M059J (cell line): ENCODE data around the gene KCNJ18. TPM values are rescaled to one million over a fixed set of nuclear protein-coding genes. Genes with fewer than 3 reads are reported as not detected.
"Not testable (repeated sequence)": the region's sequence is repeated elsewhere in the genome, so short reads cannot be mapped to it uniquely, and the experiment has no call there.

Experiments used
- DNase-seq: peaks from one replicate; pipeline ENCODE4 v3.0.0-alpha.2; 2012; ENCODE audit warnings: low read depth
- total RNA-seq: library from RNA; depleted of rRNA; stranded (reverse); fragments of >200 nt; shearing (Covaris generic); gene quantifications from 2 replicates; pipeline ENCODE4 v1.2.3, GENCODE V29; 2014

KCNJ18 gene
- total RNA-seq, 1 experiment from 2014 or later = not detected

- DNase-seq = not testable (repeated sequence)
Measured at GRCh38 chr17:21724216-21725006, 32.1 kb downstream of the KCNJ18 start.

GRCh38 chr17:21731076-21731475, 38.8 kb downstream of the KCNJ18 start:
- not testable (repeated sequence) for DNase-seq

- not testable (repeated sequence) for DNase-seq
Measured at GRCh38 chr17:21733931-21734330, 41.6 kb downstream of the KCNJ18 start.

GRCh38 chr17:21735814-21736213, 43.5 kb downstream of the KCNJ18 start:
- DNase-seq = not testable (repeated sequence)

- not testable (repeated sequence) for DNase-seq
Measured at GRCh38 chr17:21737015-21737580, 44.8 kb downstream of the KCNJ18 start.

- DNase-seq = not testable (repeated sequence)
Measured at GRCh38 chr17:21738241-21738640, 45.9 kb downstream of the KCNJ18 start.

GRCh38 chr17:21738877-21739474, 46.7 kb downstream of the KCNJ18 start:
- peak; percentile 14 for DNase-seq

GRCh38 chr17:21739485-21739884, 47.2 kb downstream of the KCNJ18 start:
- not testable (repeated sequence) for DNase-seq

- not testable (repeated sequence) for DNase-seq
Measured at GRCh38 chr17:21740836-21741235, 48.5 kb downstream of the KCNJ18 start.

GRCh38 chr17:21741520-21741919, 49.2 kb downstream of the KCNJ18 start:
- DNase-seq = not testable (repeated sequence)

GRCh38 chr17:21742326-21742725, 50.0 kb downstream of the KCNJ18 start:
- no peak for DNase-seq

GRCh38 chr17:21744151-21744550, 51.8 kb downstream of the KCNJ18 start:
- not testable (repeated sequence) for DNase-seq

- not testable (repeated sequence) for DNase-seq
Measured at GRCh38 chr17:21744621-21745020, 52.3 kb downstream of the KCNJ18 start.

- not testable (repeated sequence) for DNase-seq
Measured at GRCh38 chr17:21745385-21746054, 53.2 kb downstream of the KCNJ18 start.

- DNase-seq = not testable (repeated sequence)
Measured at GRCh38 chr17:21746415-21746814, 54.1 kb downstream of the KCNJ18 start.

GRCh38 chr17:21747195-21747915, 55.0 kb downstream of the KCNJ18 start:
- DNase-seq = not testable (repeated sequence)

GRCh38 chr17:21748686-21749085, 56.4 kb downstream of the KCNJ18 start:
- DNase-seq = not testable (repeated sequence)

- not testable (repeated sequence) for DNase-seq
Measured at GRCh38 chr17:21749696-21750531, 57.6 kb downstream of the KCNJ18 start.

GRCh38 chr17:21751111-21751510, 58.8 kb downstream of the KCNJ18 start:
- DNase-seq = not testable (repeated sequence)
